GM23338 (cell line): ENCODE results near the gene MYOT. TPM values are rescaled to one million over a fixed set of nuclear protein-coding genes. Genes with fewer than 3 reads are reported as not detected.

Source experiments
- ATAC-seq: fragments of 200-7000 bp; cut with Tn5 transposase; 3 replicates; pipeline ENCODE4 v1.9.1; 2020
- DNase-seq: peaks from one replicate; pipeline ENCODE4 v3.0.0-alpha.2; 2015; ENCODE audit warnings: low spot score
- H2AFZ ChIP-seq: fragments of 200-600 bp; sonication (generic); 2 replicates; pipeline ENCODE4 v1.8.0; 2016; ENCODE audit warnings: antibody characterized with exemption, mild to moderate bottlenecking, moderate library complexity
- H3F3A ChIP-seq: fragments of 200-600 bp; sonication (generic); replicated peaks from 2 replicates; pipeline ENCODE4 v1.8.0; 2017; ENCODE audit warnings: antibody characterized with exemption, mixed run types, low read depth
- H3K27ac ChIP-seq: fragments of 200-600 bp; sonication (generic); 2 replicates; pipeline ENCODE4 v1.6.1; 2016; ENCODE audit warnings: low read depth
- H3K27me3 ChIP-seq: fragments of 200-600 bp; sonication (generic); 2 replicates; pipeline ENCODE4 v1.8.0; 2016; ENCODE audit warnings: mild to moderate bottlenecking, mixed run types, moderate library complexity; ENCODE audit not compliant: insufficient read depth
- H3K36me3 ChIP-seq: fragments of 200-600 bp; sonication (generic); 2 replicates; pipeline ENCODE4 v1.8.0; 2016; ENCODE audit warnings: mild to moderate bottlenecking; ENCODE audit not compliant: insufficient read depth
- H3K4me1 ChIP-seq: fragments of 200-600 bp; sonication (generic); 2 replicates; pipeline ENCODE4 v1.8.0; 2016; ENCODE audit warnings: mild to moderate bottlenecking, moderate library complexity; ENCODE audit not compliant: insufficient read depth
- H3K4me2 ChIP-seq: fragments of 200-600 bp; sonication (generic); 2 replicates; pipeline ENCODE4 v1.7.1; 2017; ENCODE audit warnings: mixed run types
- H3K4me3 ChIP-seq: fragments of 200-600 bp; sonication (generic); 2 replicates; pipeline ENCODE4 v1.6.1; 2016; ENCODE audit warnings: mixed run types
- H3K79me2 ChIP-seq: fragments of 200-600 bp; sonication (generic); replicated peaks from 2 replicates; pipeline ENCODE4 v1.8.0; 2017; ENCODE audit warnings: mild to moderate bottlenecking; ENCODE audit not compliant: insufficient read depth
- H3K9me2 ChIP-seq: fragments of 200-600 bp; sonication (generic); 2 replicates; pipeline ENCODE4 v1.8.0; 2017; ENCODE audit not compliant: insufficient read depth
- H4K20me1 ChIP-seq: fragments of 200-600 bp; sonication (generic); replicated peaks from 2 replicates; pipeline ENCODE4 v1.8.0; 2017; ENCODE audit warnings: mild to moderate bottlenecking; ENCODE audit not compliant: insufficient read depth
- H3K27ac Mint-ChIP-seq: 2 replicates; pipeline ENCODE4 v1.8.0; 2020; ENCODE audit warnings: inconsistent platforms, mild to moderate bottlenecking, moderate library complexity, mixed read lengths
- H3K27me3 Mint-ChIP-seq: 3 replicates; pipeline ENCODE4 v1.8.0; 2022; ENCODE audit warnings: low read depth, mild to moderate bottlenecking, moderate library complexity, mixed read lengths, inconsistent platforms; ENCODE audit not compliant: insufficient read depth, poor library complexity
- H3K36me3 Mint-ChIP-seq: 3 replicates; pipeline ENCODE4 v1.8.0; 2021; ENCODE audit warnings: low read depth, mild to moderate bottlenecking, inconsistent platforms, moderate library complexity, mixed read lengths
- H3K4me1 Mint-ChIP-seq: 3 replicates; pipeline ENCODE4 v1.8.0; 2020; ENCODE audit warnings: mild to moderate bottlenecking, inconsistent platforms, mixed read lengths
- H3K4me3 Mint-ChIP-seq: 3 replicates; pipeline ENCODE4 v1.8.0; 2021; ENCODE audit warnings: moderate library complexity, mild to moderate bottlenecking, inconsistent platforms, mixed read lengths
- H3K9me3 Mint-ChIP-seq: 3 replicates; pipeline ENCODE4 v1.8.0; 2020; ENCODE audit warnings: moderate library complexity, mild to moderate bottlenecking, inconsistent platforms, mixed read lengths
- EZH2 ChIP-seq: fragments of 200-600 bp; sonication (generic); IDR thresholded peaks from one replicate; pipeline ENCODE4 v1.8.0; 2017; ENCODE audit warnings: antibody characterized with exemption, mild to moderate bottlenecking, low read depth; ENCODE audit not compliant: unreplicated experiment
- NANOG ChIP-seq: IDR thresholded peaks from 2 replicates; pipeline ENCODE4 v1.6.1; 2016; ENCODE audit warnings: antibody characterized with exemption, borderline replicate concordance
- POLR2AphosphoS5 ChIP-seq: IDR thresholded peaks from 2 replicates; pipeline ENCODE4 v1.6.1; 2016; ENCODE audit warnings: antibody characterized with exemption, low read depth
- STAT1 ChIP-seq: IDR thresholded peaks from one replicate; pipeline ENCODE4 v1.6.1; 2016; ENCODE audit warnings: antibody characterized with exemption; ENCODE audit not compliant: unreplicated experiment
- ZNF114 ChIP-seq: fragments of 250-450 bp; sonication (Bioruptor Pico); IDR thresholded peaks from 2 replicates; pipeline ENCODE4 v1.5.0; 2020; ENCODE audit warnings: mild to moderate bottlenecking, moderate library complexity
- ZNF331 ChIP-seq: fragments of 250-450 bp; sonication (Bioruptor Pico); IDR thresholded peaks from 2 replicates; pipeline ENCODE4 v1.5.0; 2020; ENCODE audit warnings: low read depth, mild to moderate bottlenecking, moderate library complexity
- polyA plus RNA-seq: library from polyadenylated mRNA; unstranded; fragments of >200 nt; fragmentation: Nextera tagmentation; extraction: Ambion mirVana; gene quantifications from 2 replicates; pipeline ENCODE4 v1.2.1, GENCODE V29; 2016
- total RNA-seq: library from RNA; depleted of rRNA; stranded (reverse); fragments of >200 nt; shearing (Covaris generic); gene quantifications from 2 replicates; pipeline ENCODE4 v1.2.3, GENCODE V29; 2014
- TF ChIP-seq, protein P1 (sequence below): IDR thresholded peaks from one replicate; pipeline ENCODE4 v1.6.1; 2018; ENCODE audit warnings: antibody characterized with exemption; ENCODE audit not compliant: unreplicated experiment
- TF ChIP-seq, protein P2 (sequence below): IDR thresholded peaks from 2 replicates; pipeline ENCODE4 v1.6.1; 2016; ENCODE audit warnings: antibody characterized with exemption
- TF ChIP-seq, protein P3 (sequence below): fragments of 250-450 bp; sonication (Bioruptor Pico); IDR thresholded peaks from 2 replicates; pipeline ENCODE4 v1.5.0; 2020; ENCODE audit warnings: mild to moderate bottlenecking, moderate library complexity

Gene MYOT
- total and polyA plus RNA-seq, 2 experiments from 2014 or later, result 0.58 TPM; not detected in 1

DNA sequence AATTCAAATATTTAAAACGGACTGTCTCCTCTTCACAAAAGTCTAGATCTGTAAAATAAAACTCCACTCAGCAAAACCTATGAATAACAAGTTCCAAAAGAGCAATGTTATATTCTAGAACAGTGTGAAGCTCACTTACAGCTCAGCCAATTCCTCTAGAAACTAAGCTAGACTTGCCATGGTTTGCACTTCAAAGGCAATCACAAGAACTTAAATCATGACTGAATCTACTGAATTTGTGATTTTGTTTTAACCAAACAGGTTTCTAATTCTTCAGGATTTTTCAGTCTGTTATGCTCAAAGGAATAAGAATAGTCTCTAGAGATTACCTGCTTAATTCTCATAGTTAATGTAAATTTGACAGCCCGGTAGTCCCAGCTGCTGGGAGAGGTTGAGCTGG lies 20.2 kb downstream of the MYOT start:
- DNase-seq (no peak), ATAC-seq (no peak)
- Mint-ChIP-seq H3K4me3 (no peak overlapping the region), H3K9me3 (no peaks in the 10 kb centered on the region; the same call in 2 of the 3 replicates), H3K27ac (no peak overlapping the region), H3K4me1 (peaks cover 13% of the 10 kb centered on the region; the same call in 2 of the 3 replicates), H3K36me3 (no peaks in the 10 kb centered on the region), H3K27me3 (peaks cover 3% of the 10 kb centered on the region)
- no peaks in the 10 kb centered on the region for H4K20me1 ChIP-seq
- peaks cover 16% of the 10 kb centered on the region for H3K4me1 ChIP-seq
- no peak overlapping the region for H2AFZ ChIP-seq
- TF ChIP-seq NANOG (no peak), ZNF331 (CRISPR knock-in tag) (no peak), STAT1 (no peak), POLR2AphosphoS5 (no peak), EZH2 (no peak)
- TF ChIP-seq, protein P1, sequence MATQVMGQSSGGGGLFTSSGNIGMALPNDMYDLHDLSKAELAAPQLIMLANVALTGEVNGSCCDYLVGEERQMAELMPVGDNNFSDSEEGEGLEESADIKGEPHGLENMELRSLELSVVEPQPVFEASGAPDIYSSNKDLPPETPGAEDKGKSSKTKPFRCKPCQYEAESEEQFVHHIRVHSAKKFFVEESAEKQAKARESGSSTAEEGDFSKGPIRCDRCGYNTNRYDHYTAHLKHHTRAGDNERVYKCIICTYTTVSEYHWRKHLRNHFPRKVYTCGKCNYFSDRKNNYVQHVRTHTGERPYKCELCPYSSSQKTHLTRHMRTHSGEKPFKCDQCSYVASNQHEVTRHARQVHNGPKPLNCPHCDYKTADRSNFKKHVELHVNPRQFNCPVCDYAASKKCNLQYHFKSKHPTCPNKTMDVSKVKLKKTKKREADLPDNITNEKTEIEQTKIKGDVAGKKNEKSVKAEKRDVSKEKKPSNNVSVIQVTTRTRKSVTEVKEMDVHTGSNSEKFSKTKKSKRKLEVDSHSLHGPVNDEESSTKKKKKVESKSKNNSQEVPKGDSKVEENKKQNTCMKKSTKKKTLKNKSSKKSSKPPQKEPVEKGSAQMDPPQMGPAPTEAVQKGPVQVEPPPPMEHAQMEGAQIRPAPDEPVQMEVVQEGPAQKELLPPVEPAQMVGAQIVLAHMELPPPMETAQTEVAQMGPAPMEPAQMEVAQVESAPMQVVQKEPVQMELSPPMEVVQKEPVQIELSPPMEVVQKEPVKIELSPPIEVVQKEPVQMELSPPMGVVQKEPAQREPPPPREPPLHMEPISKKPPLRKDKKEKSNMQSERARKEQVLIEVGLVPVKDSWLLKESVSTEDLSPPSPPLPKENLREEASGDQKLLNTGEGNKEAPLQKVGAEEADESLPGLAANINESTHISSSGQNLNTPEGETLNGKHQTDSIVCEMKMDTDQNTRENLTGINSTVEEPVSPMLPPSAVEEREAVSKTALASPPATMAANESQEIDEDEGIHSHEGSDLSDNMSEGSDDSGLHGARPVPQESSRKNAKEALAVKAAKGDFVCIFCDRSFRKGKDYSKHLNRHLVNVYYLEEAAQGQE, result no peak
- TF ChIP-seq, protein P2, sequence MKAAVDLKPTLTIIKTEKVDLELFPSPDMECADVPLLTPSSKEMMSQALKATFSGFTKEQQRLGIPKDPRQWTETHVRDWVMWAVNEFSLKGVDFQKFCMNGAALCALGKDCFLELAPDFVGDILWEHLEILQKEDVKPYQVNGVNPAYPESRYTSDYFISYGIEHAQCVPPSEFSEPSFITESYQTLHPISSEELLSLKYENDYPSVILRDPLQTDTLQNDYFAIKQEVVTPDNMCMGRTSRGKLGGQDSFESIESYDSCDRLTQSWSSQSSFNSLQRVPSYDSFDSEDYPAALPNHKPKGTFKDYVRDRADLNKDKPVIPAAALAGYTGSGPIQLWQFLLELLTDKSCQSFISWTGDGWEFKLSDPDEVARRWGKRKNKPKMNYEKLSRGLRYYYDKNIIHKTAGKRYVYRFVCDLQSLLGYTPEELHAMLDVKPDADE, result no peak
- H3K79me2 ChIP-seq, result no peaks in the 10 kb centered on the region
- no peak overlapping the region for H3K27ac ChIP-seq
- H3K27me3 ChIP-seq, result no peaks in the 10 kb centered on the region
- peaks cover 7% of the 10 kb centered on the region; the same call in 1 of the 2 replicates for H3F3A ChIP-seq
- no peaks in the 10 kb centered on the region for H3K9me2 ChIP-seq
- H3K4me3 ChIP-seq, result no peak overlapping the region
- H3K36me3 ChIP-seq, result no peaks in the 10 kb centered on the region
- H3K4me2 ChIP-seq, result no peak overlapping the region

DNA sequence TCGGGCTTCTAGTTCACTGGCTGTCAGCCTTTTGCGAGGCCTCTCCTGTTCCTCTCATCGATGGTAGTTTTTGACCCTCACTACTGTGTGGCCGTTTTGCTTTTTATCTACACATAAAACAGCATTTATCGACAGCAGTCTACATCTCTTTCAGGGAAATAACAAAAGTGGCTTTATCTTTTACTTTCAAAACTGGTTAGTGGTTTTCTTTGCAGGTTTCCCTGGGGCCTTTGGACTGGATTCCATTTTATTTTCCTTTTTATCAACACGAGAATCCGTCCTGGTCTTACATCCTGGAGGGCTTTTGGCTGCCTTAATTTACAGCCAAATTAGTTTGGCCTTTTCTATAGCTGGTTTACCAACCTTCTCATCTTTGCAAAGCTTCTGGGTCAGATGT lies 20.8 kb downstream of the MYOT start:
- no peak overlapping the region; the same call in 1 of the 2 replicates for H3K27ac ChIP-seq
- H3K9me2 ChIP-seq, result no peaks in the 10 kb centered on the region
- H3K9me3 Mint-ChIP-seq, result no peaks in the 10 kb centered on the region; the same call in 2 of the 3 replicates
- TF ChIP-seq STAT1, result no peak
- TF ChIP-seq EZH2, result no peak
- TF ChIP-seq ZNF114, result no peak
- TF ChIP-seq, protein P3, sequence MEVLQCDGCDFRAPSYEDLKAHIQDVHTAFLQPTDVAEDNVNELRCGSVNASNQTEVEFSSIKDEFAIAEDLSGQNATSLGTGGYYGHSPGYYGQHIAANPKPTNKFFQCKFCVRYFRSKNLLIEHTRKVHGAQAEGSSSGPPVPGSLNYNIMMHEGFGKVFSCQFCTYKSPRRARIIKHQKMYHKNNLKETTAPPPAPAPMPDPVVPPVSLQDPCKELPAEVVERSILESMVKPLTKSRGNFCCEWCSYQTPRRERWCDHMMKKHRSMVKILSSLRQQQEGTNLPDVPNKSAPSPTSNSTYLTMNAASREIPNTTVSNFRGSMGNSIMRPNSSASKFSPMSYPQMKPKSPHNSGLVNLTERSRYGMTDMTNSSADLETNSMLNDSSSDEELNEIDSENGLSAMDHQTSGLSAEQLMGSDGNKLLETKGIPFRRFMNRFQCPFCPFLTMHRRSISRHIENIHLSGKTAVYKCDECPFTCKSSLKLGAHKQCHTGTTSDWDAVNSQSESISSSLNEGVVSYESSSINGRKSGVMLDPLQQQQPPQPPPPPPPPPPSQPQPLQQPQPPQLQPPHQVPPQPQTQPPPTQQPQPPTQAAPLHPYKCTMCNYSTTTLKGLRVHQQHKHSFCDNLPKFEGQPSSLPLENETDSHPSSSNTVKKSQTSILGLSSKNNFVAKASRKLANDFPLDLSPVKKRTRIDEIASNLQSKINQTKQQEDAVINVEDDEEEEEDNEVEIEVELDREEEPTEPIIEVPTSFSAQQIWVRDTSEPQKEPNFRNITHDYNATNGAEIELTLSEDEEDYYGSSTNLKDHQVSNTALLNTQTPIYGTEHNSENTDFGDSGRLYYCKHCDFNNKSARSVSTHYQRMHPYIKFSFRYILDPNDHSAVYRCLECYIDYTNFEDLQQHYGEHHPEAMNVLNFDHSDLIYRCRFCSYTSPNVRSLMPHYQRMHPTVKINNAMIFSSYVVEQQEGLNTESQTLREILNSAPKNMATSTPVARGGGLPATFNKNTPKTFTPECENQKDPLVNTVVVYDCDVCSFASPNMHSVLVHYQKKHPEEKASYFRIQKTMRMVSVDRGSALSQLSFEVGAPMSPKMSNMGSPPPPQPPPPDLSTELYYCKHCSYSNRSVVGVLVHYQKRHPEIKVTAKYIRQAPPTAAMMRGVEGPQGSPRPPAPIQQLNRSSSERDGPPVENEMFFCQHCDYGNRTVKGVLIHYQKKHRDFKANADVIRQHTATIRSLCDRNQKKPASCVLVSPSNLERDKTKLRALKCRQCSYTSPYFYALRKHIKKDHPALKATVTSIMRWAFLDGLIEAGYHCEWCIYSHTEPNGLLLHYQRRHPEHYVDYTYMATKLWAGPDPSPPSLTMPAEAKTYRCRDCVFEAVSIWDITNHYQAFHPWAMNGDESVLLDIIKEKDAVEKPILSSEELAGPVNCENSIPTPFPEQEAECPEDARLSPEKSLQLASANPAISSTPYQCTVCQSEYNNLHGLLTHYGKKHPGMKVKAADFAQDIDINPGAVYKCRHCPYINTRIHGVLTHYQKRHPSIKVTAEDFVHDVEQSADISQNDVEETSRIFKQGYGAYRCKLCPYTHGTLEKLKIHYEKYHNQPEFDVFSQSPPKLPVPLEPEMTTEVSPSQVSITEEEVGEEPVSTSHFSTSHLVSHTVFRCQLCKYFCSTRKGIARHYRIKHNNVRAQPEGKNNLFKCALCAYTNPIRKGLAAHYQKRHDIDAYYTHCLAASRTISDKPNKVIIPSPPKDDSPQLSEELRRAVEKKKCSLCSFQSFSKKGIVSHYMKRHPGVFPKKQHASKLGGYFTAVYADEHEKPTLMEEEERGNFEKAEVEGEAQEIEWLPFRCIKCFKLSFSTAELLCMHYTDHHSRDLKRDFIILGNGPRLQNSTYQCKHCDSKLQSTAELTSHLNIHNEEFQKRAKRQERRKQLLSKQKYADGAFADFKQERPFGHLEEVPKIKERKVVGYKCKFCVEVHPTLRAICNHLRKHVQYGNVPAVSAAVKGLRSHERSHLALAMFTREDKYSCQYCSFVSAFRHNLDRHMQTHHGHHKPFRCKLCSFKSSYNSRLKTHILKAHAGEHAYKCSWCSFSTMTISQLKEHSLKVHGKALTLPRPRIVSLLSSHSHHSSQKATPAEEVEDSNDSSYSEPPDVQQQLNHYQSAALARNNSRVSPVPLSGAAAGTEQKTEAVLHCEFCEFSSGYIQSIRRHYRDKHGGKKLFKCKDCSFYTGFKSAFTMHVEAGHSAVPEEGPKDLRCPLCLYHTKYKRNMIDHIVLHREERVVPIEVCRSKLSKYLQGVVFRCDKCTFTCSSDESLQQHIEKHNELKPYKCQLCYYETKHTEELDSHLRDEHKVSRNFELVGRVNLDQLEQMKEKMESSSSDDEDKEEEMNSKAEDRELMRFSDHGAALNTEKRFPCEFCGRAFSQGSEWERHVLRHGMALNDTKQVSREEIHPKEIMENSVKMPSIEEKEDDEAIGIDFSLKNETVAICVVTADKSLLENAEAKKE (CRISPR knock-in tag), result no peak
- peak overlapping the region; percentile 99 for H2AFZ ChIP-seq
- H3K4me1 Mint-ChIP-seq, result peaks cover 13% of the 10 kb centered on the region; the same call in 2 of the 3 replicates
- no peaks in the 10 kb centered on the region for H4K20me1 ChIP-seq
- H3K27ac Mint-ChIP-seq, result peak overlapping the region; percentile 2; the same call in 1 of the 2 replicates
- peaks cover 7% of the 10 kb centered on the region; the same call in 1 of the 2 replicates for H3F3A ChIP-seq
- peaks cover 16% of the 10 kb centered on the region for H3K4me1 ChIP-seq
- ATAC-seq, result no peak
- no peaks in the 10 kb centered on the region for H3K79me2 ChIP-seq
- H3K36me3 ChIP-seq, result no peaks in the 10 kb centered on the region
- H3K27me3 ChIP-seq, result no peaks in the 10 kb centered on the region
- DNase-seq, result no peak
- H3K4me3 ChIP-seq, result peak overlapping the region; percentile 52
- H3K4me3 Mint-ChIP-seq, result peak overlapping the region; percentile 65
- peaks cover 3% of the 10 kb centered on the region for H3K27me3 Mint-ChIP-seq
- H3K4me2 ChIP-seq, result peak overlapping the region; percentile 76
- no peaks in the 10 kb centered on the region for H3K36me3 Mint-ChIP-seq
